K562 (cell line): Measurements from ENCODE around the gene TAF11. TPM values are rescaled to one million over a fixed set of nuclear protein-coding genes. Genes with fewer than 3 reads are reported as not detected.

Experiments used
- BCL6 ChIP-seq: fragments of 250-450 bp; sonication (Bioruptor Pico); IDR thresholded peaks from 2 replicates; pipeline ENCODE4 v1.4.0; 2020
- CHCHD3 ChIP-seq: fragments of 250-450 bp; sonication (Bioruptor Pico); IDR thresholded peaks from 2 replicates; pipeline ENCODE4 v2.1.2; 2022; ENCODE audit warnings: mild to moderate bottlenecking
- CHD1 ChIP-seq: fragments of 200-600 bp; sonication (generic); IDR thresholded peaks from one replicate; pipeline ENCODE4 v1.6.1; 2012; ENCODE audit warnings: mild to moderate bottlenecking, moderate library complexity, low read length, inconsistent platforms
- E2F4 ChIP-seq: sonication (generic); formaldehyde crosslinking; IDR thresholded peaks from 2 replicates; pipeline ENCODE4 v1.8.0; 2022; ENCODE audit warnings: mild to moderate bottlenecking, low read depth, missing genetic modification reagents
- ELF1 ChIP-seq: fragments of 200-800 bp; sonication (Bioruptor generic); IDR thresholded peaks from 2 replicates; pipeline ENCODE4 v1.6.1; 2016; ENCODE audit warnings: missing genetic modification characterization, missing compliant biosample characterization
- ETS1 ChIP-seq: conservative IDR thresholded peaks from 2 replicates; pipeline ENCODE4 v1.6.1; 2011; ENCODE audit warnings: low read depth, mild to moderate bottlenecking, low read length; ENCODE audit not compliant: control insufficient read depth
- ETV6 ChIP-seq, 3 experiments: fragments of 150-350 bp in 1 of 3; sonication (generic) in 1 of 3; formaldehyde crosslinking in 1 of 3; IDR thresholded peaks; 2 replicates each; pipeline versions ENCODE4 v1.6.1 to v1.8.0; 2014 to 2022; ENCODE audit warnings: borderline replicate concordance in 2 of 3, low read depth in 2 of 3, antibody characterized with exemption in 1 of 3, low read length in 1 of 3, mild to moderate bottlenecking in 1 of 3, missing genetic modification reagents in 1 of 3
- PHB ChIP-seq: fragments of 250-450 bp; sonication (Bioruptor Pico); IDR thresholded peaks from 2 replicates; pipeline ENCODE4 v1.5.0; 2021
- PHF20 ChIP-seq: fragments of 450-650 bp; IDR thresholded peaks from 2 replicates; pipeline ENCODE4 v1.6.1; 2018; ENCODE audit not compliant: partially characterized antibody
- PYGO2 ChIP-seq: fragments of 450-650 bp; IDR thresholded peaks from 2 replicates; pipeline ENCODE4 v1.6.1; 2016; ENCODE audit warnings: mild to moderate bottlenecking, missing genetic modification characterization, moderate library complexity, missing compliant biosample characterization
- RCOR1 ChIP-seq, 2 experiments: IDR thresholded peaks; 2 replicates each; pipeline ENCODE4 v1.6.1; 2012; ENCODE audit warnings: low read depth in 2 of 2, low read length in 2 of 2, borderline replicate concordance in 1 of 2, improper control_type of control experiment in 1 of 2
- TBP ChIP-seq: optimal IDR thresholded peaks from 2 replicates; pipeline ENCODE3; 2011; ENCODE audit warnings: low read depth, low read length, improper control_type of control experiment
- ZNF175 ChIP-seq: fragments of 200-800 bp; sonication (Bioruptor generic); IDR thresholded peaks from 2 replicates; pipeline ENCODE4 v1.6.1; 2016; ENCODE audit warnings: low read depth, mild to moderate bottlenecking, missing genetic modification characterization, missing compliant biosample characterization
- ZNF436 ChIP-seq: fragments of 250-450, 450-650 bp; sonication (Bioruptor Pico); formaldehyde crosslinking; IDR thresholded peaks from 2 replicates; pipeline ENCODE4 v1.7.0; 2020; ENCODE audit warnings: mild to moderate bottlenecking
- ZNF57 ChIP-seq: fragments of 450-650 bp; formaldehyde crosslinking; IDR thresholded peaks from 2 replicates; pipeline ENCODE4 v1.4.0; 2020; ENCODE audit warnings: mild to moderate bottlenecking, moderate library complexity
- ZNF592 ChIP-seq: fragments of 450-650 bp; IDR thresholded peaks from 2 replicates; pipeline ENCODE4 v1.6.1; 2017; ENCODE audit warnings: antibody characterized with exemption, mild to moderate bottlenecking
- polyA plus RNA-seq, 8 experiments: library from polyadenylated mRNA; depleted of rRNA in 4 of 8; stranded (reverse) in 5 of 8; unstranded in 3 of 8; fragments of >200 nt; fragmentation: Nextera tagmentation in 2 of 8; fragmentation: Illumina TruSeq in 1 of 8; extraction: Ambion mirVana in 2 of 8; extraction: Trizol in 1 of 8; gene quantifications; 2 replicates each; pipeline versions ENCODE4 v1.2.1 to v1.2.3, GENCODE V29; 2011 to 2014; ENCODE audit warnings: inconsistent platforms in 1 of 8, missing spikeins in 1 of 8
- total RNA-seq, 7 experiments: library from RNA; depleted of rRNA in 6 of 7; stranded (reverse); fragments of >200 nt in 6 of 7; fragmentation: Illumina TruSeq in 2 of 7; extraction: Trizol in 2 of 7; gene quantifications; 2 replicates each; pipeline versions ENCODE4 v1.2.1 to v1.2.3, GENCODE V29; 2011 to 2021; ENCODE audit warnings: low replicate concordance in 1 of 7

The TAF11 gene
- total and polyA plus RNA-seq, 9 of the 15 experiments (the other 6 are each of a cell fraction or from before 2014, with no cell fraction given) = 40.9 to 91.9 (median 71.9) TPM

- 0 out of 4 replicates have a peak, but pooled peaks of 1 of the 2 experiments have one; percentile 29 for TF ChIP-seq ETV6 (IDR thresholded peaks at IDR 0.05; ENCODE audit: borderline replicate concordance in 1 of 2, low read depth in 2 of 2, low read length in 1 of 2)
- TF ChIP-seq ETV6 (CRISPR knock-in tag; IDR thresholded peaks at IDR 0.05; ENCODE audit: borderline replicate concordance) = no peak
- peak; percentile 95 for TF ChIP-seq PHB (CRISPR knock-in tag)
- TF ChIP-seq E2F4 (CRISPR knock-in tag) = no peak
- peak; percentile 92 for TF ChIP-seq ELF1
- no peak for TF ChIP-seq CHCHD3 (CRISPR knock-in tag)
- peak in 1 of 2 experiments; percentile 28; a peak in 1 of 4 replicates for TF ChIP-seq RCOR1 (IDR thresholded peaks at IDR 0.05; ENCODE audit: borderline replicate concordance in 1 of 2, low read depth in 2 of 2, low read length in 2 of 2)
- TF ChIP-seq PHF20 = peak; percentile 70
- no peak for TF ChIP-seq ZNF436 (CRISPR knock-in tag)
- no peak for TF ChIP-seq ZNF175
- no peak for TF ChIP-seq BCL6 (CRISPR knock-in tag)
- no peak for TF ChIP-seq ZNF592
- no peak for TF ChIP-seq PYGO2 (tag)
- TF ChIP-seq TBP = peak; percentile 34
- no peak for TF ChIP-seq ZNF57
- peak; percentile 83 for TF ChIP-seq ETS1
- no peak for TF ChIP-seq CHD1
Measured at GRCh38 chr6:34888874-34889555, 1.2 kb upstream of the TAF11 start, which contains the start of gene ANKS1A (continued).
